GM23338 (cell line): Measurements from ENCODE around the gene HFE.

Experiments
- EZH2phosphoT487 ChIP-seq: fragments of 200-600 bp; sonication (generic); IDR thresholded peaks from one replicate; pipeline ENCODE4 v1.8.1; 2018; ENCODE audit warnings: antibody characterized with exemption; ENCODE audit not compliant: unreplicated experiment
- POLR2AphosphoS5 ChIP-seq: IDR thresholded peaks from 2 replicates; pipeline ENCODE4 v1.6.1; 2016; ENCODE audit warnings: antibody characterized with exemption, low read depth
- TF ChIP-seq, protein P1 (sequence below), 2 experiments: fragments of 200-600 bp in 1 of 2; sonication (generic) in 1 of 2; conservative IDR thresholded peaks; 2 replicates each; pipeline versions ENCODE4 v1.5.1 to v1.6.1; 2016 to 2017; ENCODE audit warnings: antibody characterized with exemption in 2 of 2, low read depth in 2 of 2, mild to moderate bottlenecking in 2 of 2, moderate library complexity in 1 of 2

DNA sequence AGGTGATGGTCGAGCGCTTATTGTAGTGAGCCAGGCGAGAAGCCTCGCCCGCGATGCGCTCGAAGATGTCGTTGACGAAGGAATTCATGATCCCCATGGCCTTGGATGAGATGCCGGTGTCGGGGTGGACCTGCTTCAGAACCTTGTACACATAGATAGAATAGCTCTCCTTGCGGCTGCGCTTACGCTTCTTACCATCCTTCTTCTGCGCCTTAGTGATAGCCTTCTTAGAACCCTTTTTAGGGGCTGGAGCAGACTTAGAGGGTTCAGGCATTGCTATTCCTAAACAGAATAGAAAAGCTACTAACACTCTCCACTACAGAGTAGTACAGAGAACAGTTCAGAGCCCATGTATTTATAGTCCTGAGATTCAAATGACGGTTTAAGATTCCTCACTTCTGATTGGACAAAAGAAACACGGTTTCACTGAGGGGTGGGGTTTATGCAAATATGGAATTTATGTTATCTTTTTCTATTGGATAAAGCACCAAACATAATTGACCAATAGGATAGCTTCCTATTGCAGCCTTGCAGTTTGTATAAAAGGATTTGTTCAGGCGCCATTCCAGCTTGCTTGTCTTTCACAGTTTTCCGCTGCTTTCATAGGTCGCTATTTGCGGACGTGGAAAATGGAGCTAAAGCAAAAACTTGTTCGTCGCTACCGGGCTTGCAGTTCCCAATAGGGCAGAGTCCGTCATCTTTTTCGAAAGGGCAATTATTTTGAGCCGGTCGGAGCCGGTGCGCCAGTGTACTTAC, 43.7 kb upstream of the HFE start:
- TF ChIP-seq, protein P1, sequence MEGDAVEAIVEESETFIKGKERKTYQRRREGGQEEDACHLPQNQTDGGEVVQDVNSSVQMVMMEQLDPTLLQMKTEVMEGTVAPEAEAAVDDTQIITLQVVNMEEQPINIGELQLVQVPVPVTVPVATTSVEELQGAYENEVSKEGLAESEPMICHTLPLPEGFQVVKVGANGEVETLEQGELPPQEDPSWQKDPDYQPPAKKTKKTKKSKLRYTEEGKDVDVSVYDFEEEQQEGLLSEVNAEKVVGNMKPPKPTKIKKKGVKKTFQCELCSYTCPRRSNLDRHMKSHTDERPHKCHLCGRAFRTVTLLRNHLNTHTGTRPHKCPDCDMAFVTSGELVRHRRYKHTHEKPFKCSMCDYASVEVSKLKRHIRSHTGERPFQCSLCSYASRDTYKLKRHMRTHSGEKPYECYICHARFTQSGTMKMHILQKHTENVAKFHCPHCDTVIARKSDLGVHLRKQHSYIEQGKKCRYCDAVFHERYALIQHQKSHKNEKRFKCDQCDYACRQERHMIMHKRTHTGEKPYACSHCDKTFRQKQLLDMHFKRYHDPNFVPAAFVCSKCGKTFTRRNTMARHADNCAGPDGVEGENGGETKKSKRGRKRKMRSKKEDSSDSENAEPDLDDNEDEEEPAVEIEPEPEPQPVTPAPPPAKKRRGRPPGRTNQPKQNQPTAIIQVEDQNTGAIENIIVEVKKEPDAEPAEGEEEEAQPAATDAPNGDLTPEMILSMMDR (conservative IDR thresholded peaks at IDR 0.05; ENCODE audit: low read depth in 2 of 2): no peak
- TF ChIP-seq POLR2AphosphoS5 (0 out of 2 replicates have a peak, but pooled peaks have one; percentile 22), EZH2phosphoT487 (no peak)
